Lung (tissue), 12 donors: ENCODE data around the gene NRCAM. TPM values are rescaled to one million over a fixed set of nuclear protein-coding genes. Genes with fewer than 3 reads are reported as not detected.

Source experiments
- ATAC-seq: fragments of 200-7000 bp; cut with Tn5 transposase; one replicate; pipeline ENCODE4 v1.9.1; 2020; ENCODE audit warnings: moderate number of reproducible peaks; ENCODE audit not compliant: insufficient read depth, low FRiP score
- DNase-seq, 3 donors: peaks; one replicate each; pipeline ENCODE4 v3.0.0-alpha.2; 2013 to 2017
- H3K27ac ChIP-seq, 2 donors: one replicate each; pipeline ENCODE4 v1.5.1; 2013; ENCODE audit warnings: mild to moderate bottlenecking in 2 of 2, moderate library complexity in 2 of 2, control low read depth in 1 of 2, inconsistent platforms in 1 of 2, low read depth in 1 of 2, low read length in 1 of 2
- H3K27me3 ChIP-seq, 3 donors: one replicate each; pipeline ENCODE4 v1.5.1; 2013; ENCODE audit warnings: low read length in 2 of 3; ENCODE audit not compliant: control insufficient read depth in 3 of 3, insufficient read depth in 3 of 3
- H3K36me3 ChIP-seq, 4 donors: one replicate each; pipeline ENCODE4 v1.5.1; 2013; ENCODE audit warnings: low read length in 4 of 4, mild to moderate bottlenecking in 1 of 4, moderate library complexity in 1 of 4; ENCODE audit not compliant: control insufficient read depth in 4 of 4, insufficient read depth in 4 of 4
- H3K4me1 ChIP-seq, 5 donors: one replicate each; pipeline ENCODE4 v1.5.1; 2013; ENCODE audit warnings: low read length in 5 of 5, mild to moderate bottlenecking in 2 of 5, moderate library complexity in 1 of 5; ENCODE audit not compliant: control insufficient read depth in 5 of 5, insufficient read depth in 5 of 5
- H3K4me3 ChIP-seq: one replicate; pipeline ENCODE4 v1.5.1; 2013; ENCODE audit warnings: mild to moderate bottlenecking, control low read depth, moderate library complexity
- H3K9ac ChIP-seq, 2 donors: one replicate each; pipeline ENCODE4 v1.5.1; 2013; ENCODE audit warnings: low read length in 2 of 2, control low read depth in 1 of 2; ENCODE audit not compliant: insufficient read depth in 1 of 2
- H3K9me3 ChIP-seq, 4 donors: one replicate each; pipeline ENCODE4 v1.5.1; 2013; ENCODE audit warnings: low read length in 3 of 4, mild to moderate bottlenecking in 1 of 4, moderate library complexity in 1 of 4; ENCODE audit not compliant: control insufficient read depth in 4 of 4, insufficient read depth in 3 of 4
- WGBS, 2 donors: extraction: QIAGEN DNeasy Blood & Tissue Kit; methylation state at CpG; one replicate each; pipeline ENCODE4 v1.1.7; 2013; 5-methylcytosine and 5-hydroxymethylcytosine counted together
- polyA plus RNA-seq, 2 donors: library from polyadenylated mRNA; stranded (reverse); fragments of 200-250 nt; gene quantifications; one replicate each; pipeline ENCODE4 v1.2.1, GENCODE V29; 2013
- total RNA-seq, 2 donors: library from RNA; depleted of rRNA in 1 of 2; stranded (reverse); fragments of >200 nt in 1 of 2; gene quantifications; one replicate each; pipeline ENCODE4 v1.2.1, GENCODE V29; 2014 to 2021
- TF ChIP-seq, protein P1 (sequence below): IDR thresholded peaks from 2 replicates; pipeline ENCODE4 v1.5.1; 2012; ENCODE audit warnings: mild to moderate bottlenecking; ENCODE audit errors: control extremely low read depth, extremely low read depth
- donor health status: control.
- donor health status: control.
- donor health status: Bipolar disorder and iron deficiency.
- donor health status: healthy.
- donor health status: DM: yes; HTN: yes; CAD: no.

The NRCAM gene
- total and polyA plus RNA-seq, 4 donors, result 2.5 to 32.4 (median 11.0) TPM

DNA sequence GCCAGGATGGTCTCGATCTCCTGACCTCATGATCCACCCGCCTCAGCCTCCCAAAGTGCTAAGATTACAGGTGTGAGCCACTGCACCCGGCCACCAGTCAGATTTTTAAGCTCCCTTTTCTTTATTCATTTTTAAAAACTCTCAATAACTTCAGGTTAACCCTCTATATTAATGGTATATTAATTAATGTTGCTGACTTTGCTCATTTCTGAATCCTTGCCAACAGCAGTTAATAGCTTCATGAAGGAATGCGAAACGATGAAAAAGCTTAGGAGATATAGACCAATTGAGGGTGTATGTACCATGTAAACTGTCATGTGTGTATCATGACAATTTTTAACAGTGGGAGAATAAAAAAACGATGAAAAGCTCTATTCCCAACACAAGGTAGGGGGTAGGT, 42.2 kb upstream of the NRCAM start:
- H3K4me1 ChIP-seq, result peaks cover 0 to 1% (median 0%) of the 10 kb centered on the region in 5 donors
- TF ChIP-seq, protein P1, sequence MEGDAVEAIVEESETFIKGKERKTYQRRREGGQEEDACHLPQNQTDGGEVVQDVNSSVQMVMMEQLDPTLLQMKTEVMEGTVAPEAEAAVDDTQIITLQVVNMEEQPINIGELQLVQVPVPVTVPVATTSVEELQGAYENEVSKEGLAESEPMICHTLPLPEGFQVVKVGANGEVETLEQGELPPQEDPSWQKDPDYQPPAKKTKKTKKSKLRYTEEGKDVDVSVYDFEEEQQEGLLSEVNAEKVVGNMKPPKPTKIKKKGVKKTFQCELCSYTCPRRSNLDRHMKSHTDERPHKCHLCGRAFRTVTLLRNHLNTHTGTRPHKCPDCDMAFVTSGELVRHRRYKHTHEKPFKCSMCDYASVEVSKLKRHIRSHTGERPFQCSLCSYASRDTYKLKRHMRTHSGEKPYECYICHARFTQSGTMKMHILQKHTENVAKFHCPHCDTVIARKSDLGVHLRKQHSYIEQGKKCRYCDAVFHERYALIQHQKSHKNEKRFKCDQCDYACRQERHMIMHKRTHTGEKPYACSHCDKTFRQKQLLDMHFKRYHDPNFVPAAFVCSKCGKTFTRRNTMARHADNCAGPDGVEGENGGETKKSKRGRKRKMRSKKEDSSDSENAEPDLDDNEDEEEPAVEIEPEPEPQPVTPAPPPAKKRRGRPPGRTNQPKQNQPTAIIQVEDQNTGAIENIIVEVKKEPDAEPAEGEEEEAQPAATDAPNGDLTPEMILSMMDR, result no peak
- no peak overlapping the region for H3K9ac ChIP-seq
- ATAC-seq (no peak), DNase-seq (no peak)
- H3K27me3 ChIP-seq, result no peaks in the 10 kb centered on the region
- WGBS, 2 donors, result 85 to 92% methylated on average over 6 of the region's 6 CpGs
- no peak overlapping the region for H3K4me3 ChIP-seq
- H3K9me3 ChIP-seq, result no peaks in the 10 kb centered on the region
- no peak overlapping the region for H3K27ac ChIP-seq
- peaks cover 0 to 14% (median 10%) of the 10 kb centered on the region in 4 donors for H3K36me3 ChIP-seq

DNA sequence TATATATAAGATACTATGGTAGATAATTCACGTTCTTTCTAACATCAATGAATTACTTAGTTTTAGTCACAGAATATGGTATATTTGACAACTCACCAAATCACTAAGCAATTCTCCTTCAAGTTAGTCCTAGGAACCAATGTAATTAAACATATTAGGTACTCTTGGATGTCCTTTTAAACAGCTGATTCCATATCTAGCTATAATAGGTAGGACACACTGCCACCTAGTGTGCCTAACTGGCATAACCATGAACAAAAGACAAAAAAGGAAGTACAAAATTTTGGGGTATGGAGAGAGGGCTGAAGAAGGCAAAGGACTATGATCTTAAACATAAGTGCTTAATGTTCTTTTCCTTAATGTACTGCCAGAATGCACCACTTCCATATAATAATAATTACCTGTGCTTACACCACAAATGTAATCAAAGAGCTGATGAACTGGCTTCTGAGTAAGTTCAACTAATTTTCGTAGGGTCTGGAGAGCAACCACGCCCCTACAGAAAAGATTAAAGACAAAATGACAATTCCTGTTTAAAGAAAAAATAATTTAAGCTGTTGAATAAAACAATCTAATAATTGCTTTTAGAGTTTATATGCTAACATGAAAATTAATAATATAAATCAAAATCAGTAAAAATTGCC, 41.0 kb upstream of the NRCAM start:
- WGBS, 2 donors, result 94 to 96% methylated on average over 3 of the region's 3 CpGs
- TF ChIP-seq, protein P1, result peak; percentile 59
- Histone ChIP-seq H3K27ac (no peak overlapping the region), H3K27me3 (no peaks in the 10 kb centered on the region), H3K4me3 (no peak overlapping the region), H3K9ac (no peak overlapping the region), H3K36me3 (peaks cover 0 to 14% (median 11%) of the 10 kb centered on the region in 4 donors), H3K9me3 (no peaks in the 10 kb centered on the region), H3K4me1 (no peaks in the 10 kb centered on the region)
- ATAC-seq (peak; percentile 83), DNase-seq (peak; percentile 34 to 70 (median 61))

DNA sequence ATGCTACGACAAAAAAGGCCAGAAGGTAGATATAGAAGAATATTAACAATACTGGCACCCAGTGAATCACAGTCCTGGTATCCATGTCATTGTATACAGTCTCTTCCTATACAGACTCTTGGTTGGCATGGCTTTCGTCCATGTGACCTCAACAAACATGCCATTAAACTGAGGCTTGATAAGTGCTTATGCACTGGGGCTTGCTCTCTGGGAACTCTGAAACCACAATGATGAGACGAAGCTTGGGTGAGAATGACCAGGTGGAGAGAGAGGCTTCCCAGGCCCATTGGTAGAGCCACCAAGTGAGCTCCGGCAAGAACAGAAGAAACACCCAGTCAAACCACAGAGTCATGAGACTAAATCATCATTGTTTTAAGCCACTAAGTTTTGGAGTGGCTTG, 36.5 kb upstream of the NRCAM start:
- Histone ChIP-seq H3K27ac (no peak overlapping the region), H3K4me1 (peaks cover 0 to 8% (median 0%) of the 10 kb centered on the region in 5 donors), H3K4me3 (no peak overlapping the region), H3K9me3 (no peaks in the 10 kb centered on the region), H3K9ac (no peak overlapping the region), H3K36me3 (peaks cover 4 to 11% (median 9%) of the 10 kb centered on the region in 4 donors), H3K27me3 (no peaks in the 10 kb centered on the region)
- ATAC-seq (no peak), DNase-seq (no peak)
- WGBS, 2 donors, result 93 to 94% methylated on average over 4 of the region's 4 CpGs
- TF ChIP-seq, protein P1, result no peak
